Ramos (cell line): ENCODE results near the gene ZNF737.
"Not testable (repeated sequence)": the region's sequence is repeated elsewhere in the genome, so short reads cannot be mapped to it uniquely, and the experiment has no call there.

Experiments used
- in situ Hi-C: fragments of 300-500 bp; cut with MboI; formaldehyde crosslinking; loops from one replicate; pipeline ENCODE4 v1.14.3; 2022; ENCODE audit warnings: low sequenced_read_pairs; ENCODE audit not compliant: unreplicated experiment

Gene ZNF737

GRCh38 chr19:20565321-20566018 is at the start of gene ZNF737:
TSS of gene ZNF737 (minus strand) at chr19:20565781. CDS start at chr19:20565640, 141 bp downstream.
- in situ Hi-C loops = no loop called here

- in situ Hi-C loops = not testable (repeated sequence)
These were observed 49.4 kb upstream of the ZNF737 start for GRCh38 chr19:20614971-20615370.

DNA sequence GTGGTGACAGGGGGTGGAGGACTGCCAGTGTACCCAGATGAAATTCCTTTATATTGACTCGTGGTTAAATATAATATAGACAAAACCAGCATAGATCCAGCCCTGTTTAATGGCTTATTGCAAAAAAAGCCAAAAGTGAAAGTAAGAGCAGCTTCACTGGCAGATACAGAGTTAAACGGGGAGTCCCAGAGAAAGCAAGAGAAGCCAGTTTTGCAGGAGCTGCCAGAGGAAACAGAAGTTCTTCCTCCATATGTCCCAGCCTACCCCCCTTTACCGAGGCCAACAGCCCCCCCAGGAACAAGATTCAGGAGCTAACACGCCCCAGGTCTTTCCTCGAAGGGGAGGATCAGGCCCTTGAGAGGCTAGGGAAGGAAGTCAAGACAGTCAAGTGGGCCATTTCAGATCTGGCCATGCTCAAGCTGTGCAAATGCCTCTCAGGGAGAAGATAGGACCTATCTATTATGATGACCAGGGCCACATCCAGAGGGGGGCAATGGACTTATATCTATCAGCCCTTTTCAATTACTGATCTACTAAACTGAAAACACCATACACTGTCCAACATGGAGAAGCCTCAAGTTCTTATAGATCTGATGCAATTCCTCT is 47.2 kb upstream of the ZNF737 start:
- in situ Hi-C loops = no loop called here

- in situ Hi-C loops = no loop called here
These were observed 46.3 kb upstream of the ZNF737 start for GRCh38 chr19:20611866-20612265.

DNA sequence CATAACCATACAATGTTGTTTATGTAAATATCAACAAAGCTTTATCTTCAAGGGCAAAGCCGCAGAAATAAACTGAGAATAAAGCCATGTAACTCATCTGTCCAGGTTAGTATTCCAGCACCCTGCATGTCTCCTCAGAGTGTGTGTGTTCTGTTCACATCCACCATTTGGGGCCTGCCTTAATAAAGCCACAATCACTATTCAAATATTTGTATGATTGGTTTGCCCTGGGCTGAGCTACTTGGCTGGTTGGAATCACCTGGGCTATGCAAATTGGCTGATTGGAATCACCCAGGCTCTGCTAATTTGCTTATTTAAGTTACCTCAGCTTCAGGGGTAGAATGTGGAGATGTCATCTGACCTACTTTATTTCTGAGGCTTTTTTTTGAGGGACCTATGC is 42.4 kb upstream of the ZNF737 start:
- in situ Hi-C loops = no loop called here

DNA sequence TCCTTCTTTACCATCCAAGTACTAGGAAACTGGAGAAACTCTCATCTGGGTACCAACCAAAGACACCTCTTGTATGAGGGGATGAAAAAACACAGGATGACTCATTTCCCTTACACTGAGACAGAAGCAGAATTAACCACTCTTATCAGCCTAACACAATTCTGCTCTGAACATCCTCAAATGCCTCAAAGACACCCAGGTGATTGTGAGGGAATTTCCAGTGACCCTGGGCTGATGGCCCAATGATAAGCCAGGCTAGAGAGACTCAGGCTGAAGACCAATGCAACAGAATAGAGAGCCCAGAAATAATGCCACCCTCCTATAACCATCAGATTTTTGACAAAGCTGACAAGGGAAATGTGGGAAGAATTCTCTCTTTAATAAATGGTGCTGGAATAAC is 7.0 kb downstream of the ZNF737 start:
- in situ Hi-C loops = no loop called here

DNA sequence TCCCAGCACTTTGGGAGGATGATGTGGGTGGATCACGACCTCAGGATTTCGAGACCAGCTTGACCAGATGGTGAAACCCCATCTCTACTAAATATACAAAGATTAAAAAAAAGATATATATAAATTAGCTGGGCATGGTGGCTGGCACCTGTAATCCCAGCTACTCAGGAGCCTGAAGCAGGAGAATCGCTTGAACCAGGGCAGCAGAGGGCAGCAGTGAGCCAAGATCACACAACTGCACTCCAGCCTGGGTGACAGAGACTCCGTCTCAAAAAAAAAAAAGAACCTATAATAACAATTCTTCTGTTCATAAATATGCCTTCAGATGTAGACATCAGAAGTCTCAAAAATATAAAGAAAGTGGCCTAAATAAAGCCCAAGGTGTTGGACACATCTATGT is 7.6 kb downstream of the ZNF737 start:
- in situ Hi-C loops = no loop called here

- in situ Hi-C loops = not testable (repeated sequence)
These were observed 20.8 kb downstream of the ZNF737 start for GRCh38 chr19:20544667-20545333.

- in situ Hi-C loops = not testable (repeated sequence)
These were observed 35.3 kb downstream of the ZNF737 start for GRCh38 chr19:20530303-20530702.

GRCh38 chr19:20513189-20513904 is 52.2 kb downstream of the ZNF737 start:
- in situ Hi-C loops = no loop called here

GRCh38 chr19:20503476-20503875 is 62.1 kb downstream of the ZNF737 start:
- in situ Hi-C loops = no loop called here
